ENCODE data around the gene ITGAE. TPM values are rescaled to one million over a fixed set of nuclear protein-coding genes. Genes with fewer than 3 reads are reported as not detected.

The ITGAE gene
- total RNA-seq, 4 donors from 2014 or later = 16.1 to 29.5 (median 21.4) TPM

- TF ChIP-seq POLR2A (IDR thresholded peaks at IDR 0.05; ENCODE audit: low read depth) = no peak
- no peak for TF ChIP-seq CTCF (IDR thresholded peaks at IDR 0.05)
- TF ChIP-seq EP300 (IDR thresholded peaks at IDR 0.05) = no peak
- TF ChIP-seq POLR2AphosphoS5 (IDR thresholded peaks at IDR 0.05) = no peak
- DNase-seq (ENCODE audit: extremely low spot score) = no peak
- 55% methylated on average over 3 of the region's 3 CpGs for WGBS
- Histone ChIP-seq H3K27me3 (peaks cover 0 to 9% (median 0%) of the 10 kb centered on the region in 4 donors), H3K36me3 (no peaks in the 10 kb centered on the region), H3K27ac (replicated peaks in 1 of 4) (no peak overlapping the region), H3K4me1 (peaks cover 0 to 1% (median under 1%) of the 10 kb centered on the region in 4 donors), H3K9me3 (no peaks in the 10 kb centered on the region), H3K4me3 (no peak overlapping the region)
- intact Hi-C loops (cut with DNase I) = no loop called here
Measured at GRCh38 chr17:3744014-3744413, 57.0 kb downstream of the ITGAE start.

GRCh38 chr17:3740611-3741073 is 60.3 kb downstream of the ITGAE start:
- H3K27me3 ChIP-seq = no peaks in the 10 kb centered on the region

GRCh38 chr17:3739422-3740124 is 61.4 kb downstream of the ITGAE start:
- no peaks in the 10 kb centered on the region for H3K9me3 ChIP-seq
- TF ChIP-seq POLR2AphosphoS5 (IDR thresholded peaks at IDR 0.05) = no peak
- no peak for TF ChIP-seq POLR2A (IDR thresholded peaks at IDR 0.05; ENCODE audit: low read depth)
- no peak for TF ChIP-seq EP300 (IDR thresholded peaks at IDR 0.05)
- no peak for TF ChIP-seq CTCF (IDR thresholded peaks at IDR 0.05)
- WGBS = 85% methylated on average over 15 of the region's 16 CpGs
- H3K36me3 ChIP-seq = no peaks in the 10 kb centered on the region
- H3K27ac ChIP-seq (replicated peaks in 1 of 4) = no peak overlapping the region
- no peak overlapping the region for H3K4me3 ChIP-seq
- DNase-seq (ENCODE audit: extremely low spot score) = no peak
- peaks cover 9 to 21% (median 19%) of the 10 kb centered on the region in 4 donors for H3K4me1 ChIP-seq
- intact Hi-C loops (cut with DNase I) = loop anchor here (5.0 kb wide), 3 partner anchors 63 to 103 kb away; partner anchors contain the start of gene ITGAE
- H3K27me3 ChIP-seq = no peaks in the 10 kb centered on the region

More at GRCh38 chr17:3740611-3741073, 60.3 kb downstream of the ITGAE start:
- TF ChIP-seq POLR2A (IDR thresholded peaks at IDR 0.05; ENCODE audit: low read depth) (no peak), EP300 (IDR thresholded peaks at IDR 0.05) (no peak), POLR2AphosphoS5 (IDR thresholded peaks at IDR 0.05) (no peak), CTCF (IDR thresholded peaks at IDR 0.05) (no peak)
- WGBS = 65% methylated on average over 14 of the region's 14 CpGs
- Histone ChIP-seq H3K4me3 (no peak overlapping the region), H3K27ac (replicated peaks in 1 of 4) (no peak overlapping the region), H3K4me1 (peaks cover 9 to 21% (median 19%) of the 10 kb centered on the region in 4 donors), H3K9me3 (no peaks in the 10 kb centered on the region), H3K36me3 (no peaks in the 10 kb centered on the region)
- DNase-seq (ENCODE audit: extremely low spot score) = no peak
- intact Hi-C loops (cut with DNase I) = no loop called here

GRCh38 chr17:3738562-3739295 is 62.3 kb downstream of the ITGAE start:
- TF ChIP-seq EP300 (IDR thresholded peaks at IDR 0.05) = no peak
- no peak for TF ChIP-seq POLR2A (IDR thresholded peaks at IDR 0.05; ENCODE audit: low read depth)
- no peak for TF ChIP-seq CTCF (IDR thresholded peaks at IDR 0.05)
- peak; percentile 14 to 61 for TF ChIP-seq POLR2AphosphoS5 (IDR thresholded peaks at IDR 0.05)
- intact Hi-C loops (cut with DNase I) = loop anchor here (5.0 kb wide), 3 partner anchors 64 to 104 kb away; partner anchors contain the start of gene ITGAE
- peak overlapping the region; percentile 27 to 51 (median 35) for H3K4me3 ChIP-seq
- no peaks in the 10 kb centered on the region for H3K36me3 ChIP-seq
- WGBS = 60% methylated on average over 16 of the region's 16 CpGs
- H3K9me3 ChIP-seq = no peaks in the 10 kb centered on the region
- H3K4me1 ChIP-seq = peaks cover 9 to 21% (median 19%) of the 10 kb centered on the region in 4 donors
- no peak for DNase-seq (ENCODE audit: extremely low spot score)
- no peaks in the 10 kb centered on the region for H3K27me3 ChIP-seq
- peak overlapping the region; percentile 54 to 80 (median 63) for H3K27ac ChIP-seq (replicated peaks in 1 of 4)

All from esophagus muscularis mucosa (tissue), 4 donors.